ENCODE data around the gene PRR13. TPM values are rescaled to one million over a fixed set of nuclear protein-coding genes. Genes with fewer than 3 reads are reported as not detected.

Gene PRR13
- total and polyA plus RNA-seq, 2 of the 13 experiments (the other 11 are each of a cell fraction or from before 2014, with no cell fraction given), result 65.0 to 102 TPM

DNA sequence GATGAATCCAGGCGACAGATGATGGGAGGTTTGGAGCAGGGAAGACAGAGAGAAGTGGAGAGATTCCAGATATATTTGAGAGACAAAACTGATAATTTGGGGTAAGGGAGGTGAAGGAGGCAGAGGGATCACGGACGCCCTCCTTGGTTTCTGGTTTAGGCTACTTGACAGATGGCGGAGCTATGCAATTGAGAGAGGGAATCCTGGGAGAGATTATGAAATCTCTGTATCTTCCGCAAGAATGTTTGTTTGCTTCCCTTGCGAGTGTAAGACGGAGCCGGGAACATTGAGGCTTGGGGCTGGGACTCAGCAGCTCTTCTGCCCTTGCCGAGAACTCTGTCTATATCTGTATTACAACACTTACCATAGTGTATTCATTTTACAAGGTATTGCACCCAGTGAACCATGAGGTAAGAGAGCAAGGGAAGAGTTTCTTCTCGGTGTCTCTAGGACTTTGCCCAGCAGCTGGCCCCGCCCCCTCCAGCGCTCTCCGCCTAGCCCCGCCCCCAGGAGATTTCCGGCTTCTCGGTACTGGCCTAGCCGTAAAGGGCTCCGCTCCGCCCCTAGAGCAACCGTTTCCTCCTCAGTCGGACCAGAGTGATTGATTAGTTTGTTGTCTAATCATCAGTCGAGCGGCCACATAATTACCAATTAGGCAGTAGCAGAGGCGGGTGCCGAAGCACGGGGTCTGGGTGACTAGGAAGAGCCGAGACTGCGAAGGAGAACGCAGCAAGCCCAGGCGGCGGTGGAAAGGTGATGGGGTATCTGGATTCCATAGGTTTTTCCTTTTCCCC is at the start of gene PRR13 (continued):
- TF ChIP-seq, protein P1, sequence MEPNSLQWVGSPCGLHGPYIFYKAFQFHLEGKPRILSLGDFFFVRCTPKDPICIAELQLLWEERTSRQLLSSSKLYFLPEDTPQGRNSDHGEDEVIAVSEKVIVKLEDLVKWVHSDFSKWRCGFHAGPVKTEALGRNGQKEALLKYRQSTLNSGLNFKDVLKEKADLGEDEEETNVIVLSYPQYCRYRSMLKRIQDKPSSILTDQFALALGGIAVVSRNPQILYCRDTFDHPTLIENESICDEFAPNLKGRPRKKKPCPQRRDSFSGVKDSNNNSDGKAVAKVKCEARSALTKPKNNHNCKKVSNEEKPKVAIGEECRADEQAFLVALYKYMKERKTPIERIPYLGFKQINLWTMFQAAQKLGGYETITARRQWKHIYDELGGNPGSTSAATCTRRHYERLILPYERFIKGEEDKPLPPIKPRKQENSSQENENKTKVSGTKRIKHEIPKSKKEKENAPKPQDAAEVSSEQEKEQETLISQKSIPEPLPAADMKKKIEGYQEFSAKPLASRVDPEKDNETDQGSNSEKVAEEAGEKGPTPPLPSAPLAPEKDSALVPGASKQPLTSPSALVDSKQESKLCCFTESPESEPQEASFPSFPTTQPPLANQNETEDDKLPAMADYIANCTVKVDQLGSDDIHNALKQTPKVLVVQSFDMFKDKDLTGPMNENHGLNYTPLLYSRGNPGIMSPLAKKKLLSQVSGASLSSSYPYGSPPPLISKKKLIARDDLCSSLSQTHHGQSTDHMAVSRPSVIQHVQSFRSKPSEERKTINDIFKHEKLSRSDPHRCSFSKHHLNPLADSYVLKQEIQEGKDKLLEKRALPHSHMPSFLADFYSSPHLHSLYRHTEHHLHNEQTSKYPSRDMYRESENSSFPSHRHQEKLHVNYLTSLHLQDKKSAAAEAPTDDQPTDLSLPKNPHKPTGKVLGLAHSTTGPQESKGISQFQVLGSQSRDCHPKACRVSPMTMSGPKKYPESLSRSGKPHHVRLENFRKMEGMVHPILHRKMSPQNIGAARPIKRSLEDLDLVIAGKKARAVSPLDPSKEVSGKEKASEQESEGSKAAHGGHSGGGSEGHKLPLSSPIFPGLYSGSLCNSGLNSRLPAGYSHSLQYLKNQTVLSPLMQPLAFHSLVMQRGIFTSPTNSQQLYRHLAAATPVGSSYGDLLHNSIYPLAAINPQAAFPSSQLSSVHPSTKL (CRISPR knock-in tag; IDR thresholded peaks at IDR 0.05), result peak; percentile 42; the same call in 1 of the 2 replicates
- TF ChIP-seq TSC22D2 (CRISPR knock-in tag; IDR thresholded peaks at IDR 0.05; ENCODE audit: borderline replicate concordance) (no peak), ZNF343 (CRISPR knock-in tag; IDR thresholded peaks at IDR 0.05) (no peak), ARHGAP35 (CRISPR knock-in tag; IDR thresholded peaks at IDR 0.05; ENCODE audit: borderline replicate concordance) (no peak), FOXC1 (CRISPR knock-in tag; IDR thresholded peaks at IDR 0.05; ENCODE audit: borderline replicate concordance) (peak; percentile 15; the same call in 1 of the 2 replicates), MYC (CRISPR knock-in tag; IDR thresholded peaks at IDR 0.05; ENCODE audit: borderline replicate concordance) (peak; percentile 29; the same call in 1 of the 2 replicates), ZNF281 (CRISPR knock-in tag; IDR thresholded peaks at IDR 0.05; ENCODE audit: borderline replicate concordance) (0 out of 2 replicates have a peak, but pooled peaks have one; percentile 25), THRA (CRISPR knock-in tag; IDR thresholded peaks at IDR 0.05; ENCODE audit: borderline replicate concordance) (no peak), MNT (IDR thresholded peaks at IDR 0.05) (no peak), ZNF652 (CRISPR knock-in tag; IDR thresholded peaks at IDR 0.05; ENCODE audit: borderline replicate concordance, low read depth) (0 out of 2 replicates have a peak, but pooled peaks have one; percentile 7), IRF9 (CRISPR knock-in tag; IDR thresholded peaks at IDR 0.05; ENCODE audit: borderline replicate concordance) (no peak), ZNF605 (CRISPR knock-in tag; IDR thresholded peaks at IDR 0.05) (no peak), MEIS1 (CRISPR knock-in tag; IDR thresholded peaks at IDR 0.05; ENCODE audit: borderline replicate concordance) (no peak; the same call in 1 of the 2 replicates)

Measured in HepG2 (cell line).